Cardiac muscle cell (in vitro differentiated cells and primary cell): ENCODE results near the gene OCIAD1. TPM values are rescaled to one million over a fixed set of nuclear protein-coding genes. Genes with fewer than 3 reads are reported as not detected.
"Not testable (repeated sequence)": the region's sequence is repeated elsewhere in the genome, so short reads cannot be mapped to it uniquely, and the experiment has no call there.

Experiments
- DNase-seq, 2 donors: peaks; one replicate each; pipeline versions ENCODE4 v3.0.0 to v3.0.0-alpha.2; 2010 to 2017; ENCODE audit warnings: low read depth in 1 of 2, low spot score in 1 of 2
- H3K27ac ChIP-seq: fragments of 200-600 bp; sonication (generic); 2 replicates; pipeline ENCODE4 v1.5.1; 2016
- H3K27me3 ChIP-seq: fragments of 200-600 bp; sonication (generic); 2 replicates; pipeline ENCODE4 v1.6.0; 2016; ENCODE audit warnings: control low read depth
- H3K36me3 ChIP-seq: fragments of 200-600 bp; sonication (generic); 2 replicates; pipeline ENCODE4 v1.5.1; 2016; ENCODE audit warnings: control low read depth
- H3K4me1 ChIP-seq: fragments of 200-600 bp; sonication (generic); 2 replicates; pipeline ENCODE4 v1.8.1; 2017; ENCODE audit warnings: low read depth, mild to moderate bottlenecking, mixed run types
- H3K4me3 ChIP-seq: fragments of 200-600 bp; sonication (generic); 2 replicates; pipeline ENCODE4 v1.5.1; 2016; ENCODE audit warnings: mild to moderate bottlenecking
- H3K9me3 ChIP-seq: fragments of 200-600 bp; sonication (generic); 2 replicates; pipeline ENCODE4 v1.5.1; 2017; ENCODE audit warnings: low read depth, mild to moderate bottlenecking, control low read depth
- polyA plus RNA-seq: library from polyadenylated mRNA; unstranded; fragments of >200 nt; fragmentation: Nextera tagmentation; extraction: Ambion mirVana; gene quantifications from 2 replicates; pipeline ENCODE4 v1.2.1, GENCODE V29; 2016
- total RNA-seq: library from RNA; depleted of rRNA; stranded (reverse); fragments of >200 nt; gene quantifications from 2 replicates; pipeline ENCODE4 v1.2.3, GENCODE V29; 2016
- TF ChIP-seq, protein P1 (sequence below): IDR thresholded peaks from 2 replicates; pipeline ENCODE4 v1.5.1; 2012; ENCODE audit warnings: low read depth, mild to moderate bottlenecking, low read length

Gene OCIAD1
- total and polyA plus RNA-seq, 2 experiments from 2014 or later, result 118 to 193 TPM

DNA sequence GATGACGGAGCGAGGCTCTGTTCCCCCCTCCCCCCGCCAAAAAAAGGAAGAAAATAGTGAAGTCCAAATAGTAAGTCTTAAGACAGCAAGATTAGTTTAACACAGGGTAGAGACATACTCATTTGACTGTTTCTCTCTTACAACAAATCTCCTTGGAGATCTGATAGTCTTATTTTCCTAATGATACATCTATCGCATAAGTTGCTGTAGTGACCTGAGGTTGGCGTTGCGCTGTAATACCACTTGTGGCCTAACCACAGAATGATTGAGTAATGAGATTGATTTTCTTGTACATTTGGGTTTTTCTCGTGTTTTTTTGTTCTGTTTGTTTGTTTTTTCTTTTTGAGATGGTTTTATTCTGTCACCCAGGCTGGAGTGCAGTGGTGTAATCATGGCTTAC, 27.2 kb downstream of the OCIAD1 start:
- H3K27me3 ChIP-seq, result no peaks in the 10 kb centered on the region
- no peaks in the 10 kb centered on the region for H3K4me1 ChIP-seq
- H3K27ac ChIP-seq, result no peak overlapping the region
- peaks cover 62% of the 10 kb centered on the region for H3K36me3 ChIP-seq
- no peak overlapping the region for H3K4me3 ChIP-seq
- no peak for DNase-seq
- TF ChIP-seq, protein P1, sequence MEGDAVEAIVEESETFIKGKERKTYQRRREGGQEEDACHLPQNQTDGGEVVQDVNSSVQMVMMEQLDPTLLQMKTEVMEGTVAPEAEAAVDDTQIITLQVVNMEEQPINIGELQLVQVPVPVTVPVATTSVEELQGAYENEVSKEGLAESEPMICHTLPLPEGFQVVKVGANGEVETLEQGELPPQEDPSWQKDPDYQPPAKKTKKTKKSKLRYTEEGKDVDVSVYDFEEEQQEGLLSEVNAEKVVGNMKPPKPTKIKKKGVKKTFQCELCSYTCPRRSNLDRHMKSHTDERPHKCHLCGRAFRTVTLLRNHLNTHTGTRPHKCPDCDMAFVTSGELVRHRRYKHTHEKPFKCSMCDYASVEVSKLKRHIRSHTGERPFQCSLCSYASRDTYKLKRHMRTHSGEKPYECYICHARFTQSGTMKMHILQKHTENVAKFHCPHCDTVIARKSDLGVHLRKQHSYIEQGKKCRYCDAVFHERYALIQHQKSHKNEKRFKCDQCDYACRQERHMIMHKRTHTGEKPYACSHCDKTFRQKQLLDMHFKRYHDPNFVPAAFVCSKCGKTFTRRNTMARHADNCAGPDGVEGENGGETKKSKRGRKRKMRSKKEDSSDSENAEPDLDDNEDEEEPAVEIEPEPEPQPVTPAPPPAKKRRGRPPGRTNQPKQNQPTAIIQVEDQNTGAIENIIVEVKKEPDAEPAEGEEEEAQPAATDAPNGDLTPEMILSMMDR, result no peak
- no peaks in the 10 kb centered on the region for H3K9me3 ChIP-seq

DNA sequence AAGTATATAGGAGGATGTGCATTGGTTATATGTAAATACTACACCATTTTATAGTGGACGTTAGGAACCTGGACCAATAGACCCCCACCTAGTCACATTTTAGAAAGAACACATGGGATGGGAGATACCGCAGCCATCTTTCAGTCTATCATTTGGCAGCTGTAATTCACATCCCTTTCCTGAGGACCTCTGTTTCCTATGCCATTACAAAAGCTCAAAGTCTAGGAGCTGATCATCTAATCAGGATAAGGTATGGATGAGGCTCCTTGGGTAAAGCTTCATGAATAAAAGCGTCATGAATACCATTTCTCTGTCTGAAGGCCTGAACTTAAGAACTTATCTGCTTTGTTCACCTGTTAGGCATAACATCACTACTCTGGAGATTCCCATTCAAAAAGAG, 31.1 kb downstream of the OCIAD1 start:
- Histone ChIP-seq H3K4me1 (no peaks in the 10 kb centered on the region), H3K27me3 (no peaks in the 10 kb centered on the region), H3K36me3 (peaks cover 24% of the 10 kb centered on the region), H3K27ac (peak overlapping the region; percentile 17), H3K9me3 (no peaks in the 10 kb centered on the region), H3K4me3 (no peak overlapping the region)
- TF ChIP-seq, protein P1, result no peak
- no peak for DNase-seq

DNA sequence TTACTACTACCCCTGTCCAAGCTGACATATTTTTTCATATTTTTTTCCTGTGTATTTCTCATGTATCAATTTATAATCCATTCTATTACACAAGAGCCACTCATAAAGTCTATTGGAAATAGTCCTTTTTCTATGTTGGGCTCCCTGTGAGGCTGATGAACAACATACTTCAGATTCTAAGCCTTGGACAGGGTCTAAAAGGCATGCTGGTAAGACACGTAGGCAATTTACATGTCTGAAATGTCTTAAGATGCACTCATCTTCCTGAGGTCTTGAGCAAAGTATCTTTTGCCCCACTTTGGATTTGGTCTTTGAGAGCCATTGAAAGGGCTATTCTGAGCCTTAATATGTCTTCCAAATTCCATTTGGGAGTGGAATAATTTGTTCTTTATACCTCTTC, 31.8 kb downstream of the OCIAD1 start:
- Histone ChIP-seq H3K36me3 (peaks cover 20% of the 10 kb centered on the region), H3K4me1 (no peaks in the 10 kb centered on the region), H3K27ac (peak overlapping the region; percentile 17), H3K27me3 (no peaks in the 10 kb centered on the region), H3K9me3 (no peaks in the 10 kb centered on the region), H3K4me3 (no peak overlapping the region)
- no peak for DNase-seq
- TF ChIP-seq, protein P1, result no peak

DNA sequence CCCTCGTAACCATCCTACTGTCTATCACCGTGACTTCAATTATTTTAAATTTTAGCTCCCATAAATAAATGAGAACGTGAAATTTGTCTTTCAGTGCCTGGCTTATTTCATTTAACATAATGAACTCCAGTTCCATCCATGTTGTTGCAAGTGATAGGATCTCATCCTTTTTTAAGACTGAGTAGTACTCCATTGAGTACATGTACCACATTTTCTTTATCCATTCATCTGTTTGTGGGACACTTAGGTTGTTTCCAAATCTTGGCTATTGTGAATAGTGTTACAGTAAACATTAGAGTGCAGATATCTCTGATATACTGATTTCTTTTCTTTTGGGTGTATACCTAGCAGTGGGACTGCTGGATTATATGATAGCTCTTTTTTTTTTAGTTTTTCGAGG, 32.8 kb downstream of the OCIAD1 start:
- H3K4me3 ChIP-seq, result no peak overlapping the region
- no peak for DNase-seq
- H3K36me3 ChIP-seq, result peaks cover 18% of the 10 kb centered on the region
- H3K27me3 ChIP-seq, result no peaks in the 10 kb centered on the region
- TF ChIP-seq, protein P1, result no peak
- H3K4me1 ChIP-seq, result no peaks in the 10 kb centered on the region
- no peak overlapping the region for H3K27ac ChIP-seq
- H3K9me3 ChIP-seq, result no peaks in the 10 kb centered on the region

DNA sequence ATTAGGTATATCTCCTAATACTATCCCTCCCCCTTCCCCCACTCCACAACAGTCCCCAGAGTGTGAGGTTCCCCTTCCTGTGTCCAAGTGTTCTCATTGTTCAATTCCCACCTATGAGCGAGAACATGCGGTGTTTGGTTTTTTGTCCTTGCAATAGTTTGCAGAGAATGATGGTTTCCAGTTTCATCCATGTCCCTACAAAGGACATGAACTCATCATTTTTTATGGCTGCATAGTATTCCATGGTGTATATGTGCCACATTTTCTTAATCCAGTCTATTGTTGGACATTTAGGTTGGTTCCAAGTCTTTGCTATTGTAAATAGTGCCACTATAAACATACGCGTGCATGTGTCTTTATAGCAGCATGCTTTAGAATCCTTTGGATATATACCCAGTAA, 33.8 kb downstream of the OCIAD1 start:
- not testable (repeated sequence) for DNase-seq, H3K9me3 ChIP-seq, H3K4me1 ChIP-seq, H3K27ac ChIP-seq, H3K4me3 ChIP-seq, H3K27me3 ChIP-seq
- peaks cover 15% of the 10 kb centered on the region for H3K36me3 ChIP-seq

DNA sequence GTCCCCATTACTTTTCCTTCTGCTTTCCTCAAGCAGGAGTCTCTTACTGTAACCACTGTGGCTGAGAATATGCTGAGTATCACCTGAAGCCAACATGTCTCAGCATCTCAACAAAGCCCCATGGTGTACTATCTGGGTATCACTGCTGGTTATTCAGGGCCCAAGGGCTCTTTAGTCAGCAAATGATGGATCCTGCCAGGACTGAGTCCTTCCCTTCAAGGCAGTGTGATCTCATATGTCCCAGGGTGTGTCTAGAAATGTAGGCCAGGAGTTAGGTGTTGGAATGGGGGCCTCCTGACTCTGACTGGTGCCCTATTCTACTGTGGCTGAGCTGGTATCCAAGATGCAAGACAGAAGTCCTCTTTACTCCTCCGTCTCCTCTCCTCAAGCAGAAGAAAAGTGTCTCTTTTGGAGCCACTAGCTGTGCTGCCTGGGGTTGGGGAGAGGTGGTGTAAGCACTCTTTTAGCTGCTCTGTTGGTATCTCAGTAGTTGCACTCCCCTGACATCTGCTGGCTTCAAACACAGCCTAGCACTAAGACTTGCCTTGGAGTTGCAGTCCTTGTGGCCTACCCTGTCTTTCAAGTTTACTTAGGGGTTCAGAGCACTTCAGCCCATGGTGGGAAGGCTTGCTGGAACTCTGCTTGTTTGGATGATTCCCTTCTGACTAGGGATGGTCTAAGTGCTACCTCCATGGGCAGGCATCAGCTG, 47.1 kb downstream of the OCIAD1 start:
- no peak for DNase-seq
- H3K27me3 ChIP-seq, result no peaks in the 10 kb centered on the region
- TF ChIP-seq, protein P1, result no peak
- no peak overlapping the region for H3K4me3 ChIP-seq
- no peaks in the 10 kb centered on the region for H3K9me3 ChIP-seq
- H3K27ac ChIP-seq, result no peak overlapping the region
- H3K4me1 ChIP-seq, result no peaks in the 10 kb centered on the region
- H3K36me3 ChIP-seq, result no peaks in the 10 kb centered on the region
